IMR-90 (cell line): Measurements from ENCODE around the gene SH3RF3. TPM values are rescaled to one million over a fixed set of nuclear protein-coding genes. Genes with fewer than 3 reads are reported as not detected.

Experiments
- ATAC-seq: fragments of 200-7000 bp; cut with Tn5 transposase; 2 replicates; pipeline ENCODE4 v1.9.1; 2020; ENCODE audit warnings: low read depth, mild to moderate bottlenecking, moderate library complexity
- BruUV-seq: library from RNA; stranded (reverse); fragments of 400-500 nt; replicated peaks from 2 replicates; lab custom pipeline; 2021; lab: Mats Ljungman, UMichigan
- CTCF ChIA-PET: fragments of 300-600 bp; formaldehyde crosslinking; extraction: SDS; loops from one replicate; lab custom pipeline; 2021; ENCODE audit warnings: antibody characterized with exemption; lab: Yijun Ruan, JAX
- POLR2A ChIA-PET: fragments of 300-600 bp; sonication (Branson Sonifier 250); formaldehyde crosslinking; loops from one replicate; lab custom pipeline; 2022; ENCODE audit warnings: antibody characterized with exemption; ENCODE audit not compliant: unreplicated experiment; lab: Charles Lee
- DNase-seq: peaks from one replicate; pipeline ENCODE4 v3.0.0; 2013
- H2AFZ ChIP-seq: replicated peaks from 2 replicates; pipeline ENCODE3; 2013; ENCODE audit warnings: low read length, mild to moderate bottlenecking; ENCODE audit not compliant: poor library complexity
- H2AK5ac ChIP-seq: 2 replicates; pipeline ENCODE4 v1.6.1; 2013; ENCODE audit warnings: low read depth, low read length, inconsistent platforms
- H2AK9ac ChIP-seq: replicated peaks from 2 replicates; pipeline ENCODE3; 2013; ENCODE audit warnings: mild to moderate bottlenecking, low read depth, low read length, moderate library complexity; ENCODE audit not compliant: poor library complexity
- H2BK120ac ChIP-seq: 2 replicates; pipeline ENCODE4 v1.6.1; 2013; ENCODE audit warnings: low read depth, low read length, inconsistent platforms
- H2BK15ac ChIP-seq: 3 replicates; pipeline ENCODE4 v1.6.1; 2013; ENCODE audit warnings: low read depth, low read length, inconsistent platforms
- H2BK20ac ChIP-seq: 2 replicates; pipeline ENCODE4 v1.6.1; 2013; ENCODE audit warnings: low read depth, mild to moderate bottlenecking, inconsistent platforms, low read length, moderate library complexity
- H2BK5ac ChIP-seq: 2 replicates; pipeline ENCODE4 v1.6.1; 2013; ENCODE audit warnings: mild to moderate bottlenecking, low read depth, low read length, inconsistent platforms; ENCODE audit not compliant: poor library complexity, severe bottlenecking
- H3K14ac ChIP-seq: replicated peaks from 2 replicates; pipeline ENCODE4 v1.6.1; 2013; ENCODE audit warnings: low read depth, low read length, inconsistent platforms
- H3K18ac ChIP-seq: 2 replicates; pipeline ENCODE4 v1.6.1; 2013; ENCODE audit warnings: low read depth, low read length, control low read depth
- H3K23ac ChIP-seq: 2 replicates; pipeline ENCODE4 v1.6.1; 2013; ENCODE audit warnings: low read depth, low read length, inconsistent platforms
- H3K27ac ChIP-seq: 2 replicates; pipeline ENCODE4 v1.5.1; 2013; ENCODE audit warnings: mild to moderate bottlenecking, control low read depth, low read length; ENCODE audit not compliant: insufficient read depth
- H3K27me3 ChIP-seq: 2 replicates; pipeline ENCODE4 v1.6.1; 2013; ENCODE audit warnings: low read length; ENCODE audit not compliant: control insufficient read depth, insufficient read depth
- H3K36me3 ChIP-seq: 2 replicates; pipeline ENCODE4 v1.6.1; 2013; ENCODE audit warnings: low read length, mixed read lengths; ENCODE audit not compliant: control insufficient read depth, insufficient read depth
- H3K4ac ChIP-seq: 2 replicates; pipeline ENCODE4 v1.6.1; 2013; ENCODE audit warnings: low read depth, low read length, inconsistent platforms
- H3K4me1 ChIP-seq: 2 replicates; pipeline ENCODE4 v1.6.1; 2013; ENCODE audit warnings: low read length, mixed read lengths; ENCODE audit not compliant: control insufficient read depth, insufficient read depth
- H3K4me2 ChIP-seq: 2 replicates; pipeline ENCODE4 v1.6.1; 2013; ENCODE audit warnings: low read depth, mild to moderate bottlenecking, control low read depth, low read length, moderate library complexity
- H3K4me3 ChIP-seq: 2 replicates; pipeline ENCODE4 v1.5.1; 2013; ENCODE audit warnings: low read depth, mild to moderate bottlenecking, control low read depth, low read length, moderate library complexity; ENCODE audit not compliant: insufficient read depth
- H3K56ac ChIP-seq: 2 replicates; pipeline ENCODE4 v1.6.1; 2013; ENCODE audit warnings: low read length, inconsistent platforms; ENCODE audit not compliant: insufficient read depth; ENCODE audit errors: extremely low read depth
- H3K79me1 ChIP-seq, 2 experiments: 2 replicates each; pipeline ENCODE4 v1.6.1; 2013; ENCODE audit warnings: low read length in 2 of 2, inconsistent platforms in 1 of 2, low read depth in 1 of 2
- H3K9ac ChIP-seq: 2 replicates; pipeline ENCODE4 v1.6.1; 2013; ENCODE audit warnings: low read depth, low read length, control low read depth
- H3K9me1 ChIP-seq: 2 replicates; pipeline ENCODE4 v1.6.1; 2013; ENCODE audit warnings: low read length, inconsistent platforms; ENCODE audit not compliant: insufficient read depth
- H3K9me3 ChIP-seq: 2 replicates; pipeline ENCODE4 v1.6.1; 2013; ENCODE audit warnings: low read length; ENCODE audit not compliant: control insufficient read depth, insufficient read depth
- H4K20me1 ChIP-seq: 2 replicates; pipeline ENCODE4 v1.6.1; 2013; ENCODE audit warnings: low read length, inconsistent platforms; ENCODE audit not compliant: insufficient read depth
- H4K5ac ChIP-seq: 2 replicates; pipeline ENCODE4 v1.6.1; 2013; ENCODE audit warnings: mild to moderate bottlenecking, low read depth, low read length, control low read depth
- H4K8ac ChIP-seq, 2 experiments: 2 replicates each; pipeline ENCODE4 v1.6.1; 2013; ENCODE audit warnings: low read depth in 2 of 2, low read length in 2 of 2, control low read depth in 1 of 2, inconsistent platforms in 1 of 2
- H4K91ac ChIP-seq: 2 replicates; pipeline ENCODE4 v1.6.1; 2013; ENCODE audit warnings: low read depth, low read length, inconsistent platforms; ENCODE audit not compliant: insufficient read depth
- CEBPB ChIP-seq: IDR thresholded peaks from 2 replicates; pipeline ENCODE4 v1.6.1; 2012; ENCODE audit warnings: low read depth, low read length, improper control_type of control experiment
- CHD1 ChIP-seq: IDR thresholded peaks from 2 replicates; pipeline ENCODE4 v1.6.1; 2012; ENCODE audit warnings: low read depth, low read length, improper control_type of control experiment
- FOS ChIP-seq: fragments of 150-350 bp; IDR thresholded peaks from 2 replicates; pipeline ENCODE4 v1.6.1; 2016; ENCODE audit warnings: low read depth, low read length
- MAFK ChIP-seq: IDR thresholded peaks from 2 replicates; pipeline ENCODE4 v1.6.1; 2012; ENCODE audit warnings: low read depth, low read length, improper control_type of control experiment
- MAZ ChIP-seq: IDR thresholded peaks from 2 replicates; pipeline ENCODE4 v1.6.1; 2012; ENCODE audit warnings: low read depth, mild to moderate bottlenecking, low read length, improper control_type of control experiment, moderate library complexity, borderline replicate concordance
- MXI1 ChIP-seq: IDR thresholded peaks from 2 replicates; pipeline ENCODE4 v1.6.1; 2012; ENCODE audit warnings: low read depth, mild to moderate bottlenecking, low read length, moderate library complexity, borderline replicate concordance
- NFE2L2 ChIP-seq: fragments of 150-350 bp; IDR thresholded peaks from 2 replicates; pipeline ENCODE4 v1.6.1; 2016; ENCODE audit warnings: low read depth, mild to moderate bottlenecking, low read length
- POLR2A ChIP-seq: IDR thresholded peaks from 2 replicates; pipeline ENCODE4 v1.6.1; 2012; ENCODE audit warnings: mild to moderate bottlenecking, low read depth, low read length
- RCOR1 ChIP-seq: IDR thresholded peaks from 2 replicates; pipeline ENCODE4 v1.6.1; 2012; ENCODE audit warnings: mild to moderate bottlenecking, low read length, improper control_type of control experiment; ENCODE audit not compliant: insufficient replicate concordance
- RFX5 ChIP-seq: IDR thresholded peaks from 2 replicates; pipeline ENCODE4 v1.8.0; 2012; ENCODE audit warnings: low read depth, mild to moderate bottlenecking, low read length, moderate library complexity
- SMC3 ChIP-seq: fragments of 150-350 bp; IDR thresholded peaks from 2 replicates; pipeline ENCODE4 v1.6.1; 2016; ENCODE audit warnings: low read depth, mild to moderate bottlenecking, antibody characterized with exemption, low read length, moderate library complexity
- WGBS, 2 experiments: methylation state at CpG; one replicate each; pipeline versions ENCODE4 v1.1.5 to v1.1.7; 2013; ENCODE audit warnings: missing lambda C conversion rate in 2 of 2; ENCODE audit not compliant: insufficient read length in 1 of 2; ENCODE audit errors: extremely low coverage in 2 of 2; 5-methylcytosine and 5-hydroxymethylcytosine counted together
- dilution Hi-C: fragments of 300-500 bp; cut with HindIII; formaldehyde crosslinking; loops from one replicate; pipeline ENCODE4 v1.14.3; 2018; ENCODE audit warnings: low sequenced_read_pairs; ENCODE audit not compliant: unreplicated experiment
- in situ Hi-C: fragments of 300-500 bp; cut with MboI; formaldehyde crosslinking; loops from 3 replicates; pipeline ENCODE4 v1.14.3; 2019; ENCODE audit warnings: low sequenced_read_pairs, inconsistent platforms, mixed read lengths
- intact Hi-C: fragments of 100-400 bp; cut with micrococcal nuclease; formaldehyde crosslinking; loops from 2 replicates; pipeline ENCODE4 v1.10.0; 2022
- polyA plus RNA-seq, 3 experiments: library from polyadenylated mRNA; depleted of rRNA; stranded (reverse); fragments of >200 nt; gene quantifications; 2 replicates each; pipeline ENCODE4 v1.2.3, GENCODE V29; 2012; ENCODE audit warnings: low replicate concordance in 1 of 3
- total RNA-seq: library from RNA; depleted of rRNA; stranded (reverse); fragments of >200 nt; gene quantifications from 2 replicates; pipeline ENCODE4 v1.2.3, GENCODE V29; 2012
- TF ChIP-seq, protein P1 (sequence below): fragments of 150-350 bp; IDR thresholded peaks from 2 replicates; pipeline ENCODE4 v1.6.1; 2016; ENCODE audit warnings: low read depth, mild to moderate bottlenecking, low read length, moderate library complexity, borderline replicate concordance

Gene SH3RF3
- total and polyA plus RNA-seq, 2 of the 4 experiments (the other 2 are of a cell fraction), result 3.4 to 5.3 TPM

DNA sequence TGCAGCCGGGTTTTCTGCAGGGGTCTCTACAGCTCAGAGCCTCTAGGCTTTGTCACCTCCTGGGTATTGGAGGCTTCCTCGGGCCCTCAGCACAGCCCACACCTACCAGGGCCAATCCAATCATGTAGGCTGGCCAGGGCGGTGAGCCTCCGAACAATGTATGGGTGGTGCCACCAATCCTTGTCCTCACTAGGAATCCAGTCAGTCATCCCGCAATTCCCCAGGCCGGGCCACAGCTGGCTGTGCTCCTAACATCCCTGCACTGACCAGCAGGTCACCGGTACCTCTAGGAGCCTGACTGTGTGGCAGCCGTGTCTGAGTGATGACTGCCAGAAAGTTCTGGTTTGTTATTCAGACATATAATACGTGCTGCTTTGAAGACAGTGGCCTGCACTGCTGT is 129.4 kb downstream of the SH3RF3 start:
- dilution Hi-C loops (no loop called here), in situ Hi-C loops (no loop called here), intact Hi-C loops (no loop called here)
- H2BK20ac ChIP-seq, result no peak overlapping the region
- no peaks in the 10 kb centered on the region for H3K9me3 ChIP-seq
- H3K18ac ChIP-seq, result no peak overlapping the region
- ATAC-seq, result no peak
- H4K5ac ChIP-seq, result no peak overlapping the region
- H2BK120ac ChIP-seq, result no peak overlapping the region
- no peak overlapping the region; the same call in 1 of the 2 replicates for H3K23ac ChIP-seq
- peaks cover 41% of the 10 kb centered on the region for H3K9me1 ChIP-seq
- peaks cover 21% of the 10 kb centered on the region for H3K4me1 ChIP-seq
- no peak for DNase-seq
- WGBS, 2 experiments, result 86% methylated on average over 6 of the region's 9 CpGs; no CpG with 5 or more reads in 1 of the 2 experiments
- H2BK15ac ChIP-seq, result no peak overlapping the region
- H4K8ac ChIP-seq, result no peak overlapping the region
- peaks cover 52 to 91% of the 10 kb centered on the region in 2 experiments for H3K79me1 ChIP-seq
- no peak overlapping the region for H3K27ac ChIP-seq
- peak overlapping the region; percentile 38; the same call in 1 of the 2 replicates for H2AK5ac ChIP-seq
- no peak overlapping the region for H3K4me2 ChIP-seq
- H2AK9ac ChIP-seq, result no peak overlapping the region
- H3K14ac ChIP-seq, result 0 out of 2 replicates have a peak overlapping the region, but pooled peaks have one; percentile 11
- H4K20me1 ChIP-seq, result peaks cover 82% of the 10 kb centered on the region
- no TSS peak for BruUV-seq
- H2BK5ac ChIP-seq, result no peak overlapping the region
- ChIA-PET POLR2A (no interaction called here), CTCF (no interaction called here)
- H3K4ac ChIP-seq, result no peak overlapping the region
- no peak overlapping the region for H2AFZ ChIP-seq
- no peaks in the 10 kb centered on the region for H3K27me3 ChIP-seq
- H3K9ac ChIP-seq, result no peak overlapping the region
- H3K56ac ChIP-seq, result no peak overlapping the region
- H3K36me3 ChIP-seq, result no peaks in the 10 kb centered on the region
- TF ChIP-seq RFX5, result no peak
- no peak for TF ChIP-seq CHD1
- no peak for TF ChIP-seq SMC3
- no peak for TF ChIP-seq FOS
- TF ChIP-seq, protein P1, sequence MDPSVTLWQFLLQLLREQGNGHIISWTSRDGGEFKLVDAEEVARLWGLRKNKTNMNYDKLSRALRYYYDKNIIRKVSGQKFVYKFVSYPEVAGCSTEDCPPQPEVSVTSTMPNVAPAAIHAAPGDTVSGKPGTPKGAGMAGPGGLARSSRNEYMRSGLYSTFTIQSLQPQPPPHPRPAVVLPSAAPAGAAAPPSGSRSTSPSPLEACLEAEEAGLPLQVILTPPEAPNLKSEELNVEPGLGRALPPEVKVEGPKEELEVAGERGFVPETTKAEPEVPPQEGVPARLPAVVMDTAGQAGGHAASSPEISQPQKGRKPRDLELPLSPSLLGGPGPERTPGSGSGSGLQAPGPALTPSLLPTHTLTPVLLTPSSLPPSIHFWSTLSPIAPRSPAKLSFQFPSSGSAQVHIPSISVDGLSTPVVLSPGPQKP, result no peak
- TF ChIP-seq MXI1, result no peak
- no peak for TF ChIP-seq POLR2A
- TF ChIP-seq NFE2L2, result no peak
- TF ChIP-seq MAZ, result no peak
- TF ChIP-seq RCOR1, result no peak
- no peak for TF ChIP-seq CEBPB
- TF ChIP-seq MAFK, result no peak
- no peak overlapping the region for H3K4me3 ChIP-seq
- no peak overlapping the region for H4K91ac ChIP-seq
